Trophoblast cell (in vitro differentiated cells and primary cell): Measurements from ENCODE around the gene CUEDC1.

Experiments used
- DNase-seq, 2 donors: peaks; one replicate each; pipeline ENCODE4 v3.0.0-alpha.2; 2016
- H2AFZ ChIP-seq: 2 replicates; pipeline ENCODE4 v1.6.1; 2013; ENCODE audit warnings: low read length, moderate library complexity, mild to moderate bottlenecking; ENCODE audit not compliant: insufficient read depth, poor library complexity
- H2AK5ac ChIP-seq: 2 replicates; pipeline ENCODE4 v1.6.1; 2013; ENCODE audit warnings: mild to moderate bottlenecking, low read length
- H2BK120ac ChIP-seq: 2 replicates; pipeline ENCODE4 v1.6.1; 2013; ENCODE audit warnings: low read length, mild to moderate bottlenecking, moderate library complexity; ENCODE audit not compliant: insufficient read depth, poor library complexity
- H2BK12ac ChIP-seq: 2 replicates; pipeline ENCODE4 v1.6.1; 2013; ENCODE audit warnings: mild to moderate bottlenecking, low read length, moderate library complexity
- H2BK5ac ChIP-seq: 2 replicates; pipeline ENCODE4 v1.6.1; 2013; ENCODE audit warnings: low read length, low read depth, moderate library complexity, mild to moderate bottlenecking; ENCODE audit not compliant: poor library complexity
- H3K14ac ChIP-seq: 2 replicates; pipeline ENCODE4 v1.6.1; 2013; ENCODE audit warnings: mild to moderate bottlenecking, low read length
- H3K18ac ChIP-seq: 2 replicates; pipeline ENCODE4 v1.6.1; 2013; ENCODE audit warnings: mild to moderate bottlenecking, low read length
- H3K23ac ChIP-seq: 2 replicates; pipeline ENCODE4 v1.6.1; 2013; ENCODE audit warnings: low read length
- H3K27ac ChIP-seq: 2 replicates; pipeline ENCODE4 v1.5.1; 2013; ENCODE audit warnings: low read depth, mild to moderate bottlenecking, inconsistent platforms, low read length, moderate library complexity
- H3K27me3 ChIP-seq: 2 replicates; pipeline ENCODE4 v1.6.1; 2013; ENCODE audit warnings: inconsistent platforms, mild to moderate bottlenecking, low read length, moderate library complexity; ENCODE audit not compliant: insufficient read depth
- H3K36me3 ChIP-seq, 2 experiments: 1 replicate in 1 of 2; 2 replicates in 1 of 2; pipeline ENCODE4 v1.6.1; 2013; ENCODE audit warnings: low read length in 2 of 2, mild to moderate bottlenecking in 2 of 2, moderate library complexity in 1 of 2; ENCODE audit not compliant: insufficient read depth in 2 of 2, control insufficient read depth in 1 of 2
- H3K4ac ChIP-seq: 2 replicates; pipeline ENCODE4 v1.6.1; 2013; ENCODE audit warnings: low read depth, mild to moderate bottlenecking, low read length, moderate library complexity
- H3K4me1 ChIP-seq, 2 experiments: 1 replicate in 1 of 2; 2 replicates in 1 of 2; pipeline ENCODE4 v1.6.1; 2013; ENCODE audit warnings: low read length in 2 of 2, mild to moderate bottlenecking in 2 of 2, moderate library complexity in 1 of 2; ENCODE audit not compliant: insufficient read depth in 2 of 2, control insufficient read depth in 1 of 2
- H3K4me2 ChIP-seq: 2 replicates; pipeline ENCODE4 v1.6.1; 2013; ENCODE audit warnings: inconsistent platforms, mild to moderate bottlenecking, low read length, moderate library complexity
- H3K4me3 ChIP-seq: 2 replicates; pipeline ENCODE4 v1.5.1; 2013; ENCODE audit warnings: mild to moderate bottlenecking, low read depth, low read length, inconsistent platforms
- H3K79me1 ChIP-seq: one replicate; pipeline ENCODE4 v1.6.1; 2013; ENCODE audit warnings: low read length
- H3K79me2 ChIP-seq: 2 replicates; pipeline ENCODE4 v1.6.1; 2013; ENCODE audit warnings: low read length, mild to moderate bottlenecking; ENCODE audit not compliant: control insufficient read depth, insufficient read depth, poor library complexity
- H3K9ac ChIP-seq: 2 replicates; pipeline ENCODE4 v1.6.1; 2013; ENCODE audit warnings: mild to moderate bottlenecking, low read length
- H3K9me3 ChIP-seq: 2 replicates; pipeline ENCODE4 v1.6.1; 2013; ENCODE audit warnings: low read depth, mild to moderate bottlenecking, control low read depth, inconsistent platforms, low read length; ENCODE audit not compliant: insufficient read depth
- H4K12ac ChIP-seq: 2 replicates; pipeline ENCODE4 v1.6.1; 2013; ENCODE audit warnings: low read depth, mild to moderate bottlenecking, low read length, moderate library complexity
- H4K8ac ChIP-seq: 2 replicates; pipeline ENCODE4 v1.6.1; 2013; ENCODE audit warnings: low read depth, mild to moderate bottlenecking, low read length, moderate library complexity
- H4K91ac ChIP-seq: one replicate; pipeline ENCODE4 v1.6.1; 2013; ENCODE audit warnings: low read depth, mild to moderate bottlenecking, low read length, moderate library complexity
- WGBS: extraction: QIAGEN DNeasy Blood & Tissue Kit; methylation state at CpG from one replicate; pipeline ENCODE4 v1.1.7; 2013; ENCODE audit warnings: missing lambda C conversion rate; ENCODE audit not compliant: insufficient read length, insufficient coverage; ENCODE audit errors: extremely low coverage; 5-methylcytosine and 5-hydroxymethylcytosine counted together

CUEDC1 gene

DNA sequence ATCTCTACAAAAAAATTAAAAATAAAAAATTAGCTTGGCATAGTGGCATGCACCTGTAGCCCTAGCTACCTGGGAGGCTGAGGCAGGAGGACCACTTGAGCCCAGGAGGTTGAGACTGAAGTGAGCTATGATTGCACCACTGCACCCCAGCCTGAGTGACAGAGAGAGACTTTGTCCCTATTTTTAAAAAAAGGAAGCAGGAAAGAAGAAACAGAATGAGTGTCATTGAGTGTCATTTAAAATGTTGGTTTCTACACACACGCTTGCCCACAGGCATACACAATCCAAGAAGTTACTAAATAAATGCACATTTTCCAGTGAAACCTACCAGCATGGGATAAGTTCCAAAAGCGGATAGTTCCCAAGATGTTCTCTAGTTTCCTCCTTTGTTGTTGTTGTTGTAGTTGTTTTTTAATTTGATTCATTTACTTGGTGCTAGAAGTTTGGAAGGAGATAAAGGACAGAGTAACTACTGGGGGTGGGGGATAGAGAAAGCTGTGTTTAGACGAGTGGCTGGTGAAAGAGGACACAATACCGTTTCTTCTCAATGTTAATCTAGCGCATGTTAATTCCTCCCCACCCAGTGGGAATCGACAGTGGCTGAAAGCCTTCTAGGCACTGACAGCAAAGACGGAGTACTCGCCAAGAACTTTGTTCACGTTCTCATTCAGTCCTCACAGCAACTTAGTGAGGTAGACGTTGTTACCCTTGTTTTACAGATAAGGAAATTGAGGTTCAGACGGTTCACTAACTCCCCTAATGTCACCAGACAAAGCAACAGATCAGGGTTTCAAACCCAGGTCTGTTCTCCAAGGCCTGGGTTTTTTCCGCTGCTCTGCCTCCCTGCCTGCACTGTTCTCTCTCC lies 122.7 kb downstream of the CUEDC1 start:
- Histone ChIP-seq H3K14ac (no peak overlapping the region), H3K4me3 (no peak overlapping the region), H2AFZ (peak overlapping the region; percentile 12), H3K79me1 (peaks cover 4% of the 10 kb centered on the region), H3K9me3 (no peaks in the 10 kb centered on the region), H3K9ac (peak overlapping the region; percentile 35), H2BK120ac (no peak overlapping the region), H3K4ac (no peak overlapping the region), H3K23ac (no peak overlapping the region), H3K4me1 (peaks cover 2 to 4% of the 10 kb centered on the region in 2 experiments), H4K8ac (peak overlapping the region; percentile 32), H3K36me3 (no peaks in the 10 kb centered on the region), H4K12ac (no peak overlapping the region), H2BK5ac (no peak overlapping the region), H3K18ac (no peak overlapping the region), H2AK5ac (no peak overlapping the region), H4K91ac (no peak overlapping the region), H3K79me2 (no peaks in the 10 kb centered on the region), H2BK12ac (peak overlapping the region; percentile 15), H3K27me3 (no peaks in the 10 kb centered on the region), H3K27ac (peak overlapping the region; percentile 0), H3K4me2 (peak overlapping the region; percentile 79)
- WGBS = no CpG with 5 or more reads among the region's 12 CpGs
- DNase-seq = no peak

DNA sequence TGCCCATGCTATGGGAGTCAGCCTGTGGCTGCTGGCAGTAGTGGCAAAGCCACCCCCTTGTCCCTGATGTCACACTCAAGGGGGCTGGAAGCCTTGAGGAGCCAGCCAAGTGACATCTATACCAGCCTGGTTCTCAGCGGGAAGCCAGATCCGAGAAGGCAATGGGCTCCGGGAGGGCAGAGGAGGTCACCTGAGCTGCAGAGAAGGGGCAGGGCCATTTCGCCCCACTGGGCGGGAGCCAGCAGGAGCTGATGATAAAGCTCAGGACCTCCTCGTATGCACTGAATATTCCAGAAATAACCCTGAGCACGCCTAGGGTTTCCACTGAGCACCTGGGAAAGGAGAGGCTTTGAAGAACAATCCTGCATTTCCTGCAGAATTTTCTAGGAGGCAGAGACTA lies 124.3 kb downstream of the CUEDC1 start:
- no peaks in the 10 kb centered on the region for H3K9me3 ChIP-seq
- H3K4me2 ChIP-seq = no peak overlapping the region
- no peak overlapping the region for H4K91ac ChIP-seq
- peaks cover 4% of the 10 kb centered on the region for H3K79me1 ChIP-seq
- H3K27ac ChIP-seq = no peak overlapping the region
- no peak overlapping the region for H3K4ac ChIP-seq
- no peak overlapping the region for H4K8ac ChIP-seq
- no peak overlapping the region for H4K12ac ChIP-seq
- H3K4me3 ChIP-seq = no peak overlapping the region
- no peak overlapping the region for H2AFZ ChIP-seq
- H2AK5ac ChIP-seq = no peak overlapping the region
- H3K27me3 ChIP-seq = no peaks in the 10 kb centered on the region
- no peak overlapping the region for H3K18ac ChIP-seq
- no peak overlapping the region for H2BK12ac ChIP-seq
- H3K23ac ChIP-seq = no peak overlapping the region
- H2BK5ac ChIP-seq = no peak overlapping the region
- DNase-seq = no peak
- H3K36me3 ChIP-seq = no peaks in the 10 kb centered on the region
- no peak overlapping the region for H2BK120ac ChIP-seq
- no peak overlapping the region for H3K14ac ChIP-seq
- H3K79me2 ChIP-seq = no peaks in the 10 kb centered on the region
- no CpG with 5 or more reads among the region's 7 CpGs for WGBS
- H3K9ac ChIP-seq = no peak overlapping the region
- peaks cover 2 to 4% of the 10 kb centered on the region in 2 experiments for H3K4me1 ChIP-seq

DNA sequence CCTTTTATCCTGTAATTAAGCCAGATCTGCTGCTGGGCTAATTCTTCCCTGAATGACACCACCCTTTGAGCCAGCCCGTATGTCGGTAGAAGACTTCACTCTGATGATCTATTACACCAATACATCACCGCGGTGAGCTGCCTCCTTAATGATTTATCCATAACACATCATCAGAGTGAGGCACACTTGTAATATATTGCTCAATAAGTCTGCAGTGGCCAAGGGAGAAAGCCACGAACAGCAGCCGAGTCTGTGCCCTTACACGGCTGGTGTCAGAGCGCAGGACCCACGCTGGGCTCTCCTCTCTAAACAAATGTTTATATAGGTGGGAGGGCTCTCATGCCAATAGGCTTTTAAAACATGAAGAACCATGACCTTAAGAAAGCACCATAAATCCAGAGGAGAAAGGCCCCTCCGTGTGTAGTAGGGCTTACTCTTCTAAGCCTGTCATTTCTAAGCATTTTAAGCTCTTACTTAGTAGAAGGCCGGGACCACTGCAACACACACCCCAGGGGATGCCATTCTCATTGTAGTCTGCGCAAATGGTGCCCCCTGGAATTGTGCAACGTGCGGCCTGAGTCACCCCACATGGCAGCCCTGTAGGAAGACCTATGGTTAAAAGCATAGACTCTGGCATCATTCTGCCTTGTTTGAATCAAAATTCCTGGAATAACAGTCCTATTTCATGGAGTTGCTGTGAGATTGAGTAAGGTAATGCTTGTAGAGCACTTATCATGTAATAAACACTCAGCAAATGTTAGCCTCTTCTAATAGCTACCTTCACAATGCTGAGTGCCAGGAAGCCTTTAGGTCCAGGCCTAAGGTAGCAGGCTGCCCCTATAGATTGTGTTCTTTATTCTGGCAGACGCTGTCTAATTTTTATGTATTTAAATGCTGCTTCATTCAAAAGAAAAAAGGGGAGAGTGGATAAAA lies 131.5 kb downstream of the CUEDC1 start:
- Histone ChIP-seq H3K27me3 (no peaks in the 10 kb centered on the region), H4K91ac (no peak overlapping the region), H3K23ac (no peak overlapping the region), H3K36me3 (no peaks in the 10 kb centered on the region), H2AK5ac (no peak overlapping the region), H3K18ac (no peak overlapping the region), H3K9me3 (peaks cover 2% of the 10 kb centered on the region), H4K8ac (no peak overlapping the region), H2BK5ac (no peak overlapping the region), H3K27ac (no peak overlapping the region), H2BK12ac (no peak overlapping the region), H4K12ac (no peak overlapping the region), H3K4me2 (no peak overlapping the region), H3K14ac (no peak overlapping the region), H3K79me2 (no peaks in the 10 kb centered on the region), H2BK120ac (no peak overlapping the region), H3K4me3 (no peak overlapping the region), H3K4me1 (no peaks in the 10 kb centered on the region), H3K79me1 (no peaks in the 10 kb centered on the region), H2AFZ (no peak overlapping the region), H3K9ac (no peak overlapping the region), H3K4ac (no peak overlapping the region)
- no peak for DNase-seq
- whole genome bisulfite sequencing = no CpG with 5 or more reads among the region's 15 CpGs

DNA sequence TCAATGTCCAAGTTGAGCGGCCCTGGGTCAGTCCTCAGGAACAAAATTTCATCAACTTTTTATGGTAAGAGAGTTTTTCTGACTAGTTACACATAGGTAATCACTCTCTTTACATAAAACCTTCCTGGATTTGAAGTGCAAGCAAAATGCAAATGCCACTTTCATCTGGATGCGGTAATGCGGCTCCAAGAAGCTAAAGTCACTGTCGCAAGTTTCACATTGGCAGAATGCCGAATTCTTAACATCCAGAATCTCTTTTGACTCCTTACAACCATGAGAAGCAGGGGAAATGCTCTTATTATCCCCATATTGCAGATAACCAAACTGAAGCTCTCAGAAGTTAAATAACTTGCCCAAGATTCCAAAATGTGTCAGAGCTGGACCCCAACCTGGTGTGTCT lies 135.3 kb downstream of the CUEDC1 start:
- no peak overlapping the region for H2BK12ac ChIP-seq
- no peak overlapping the region for H3K4ac ChIP-seq
- no peak overlapping the region for H4K12ac ChIP-seq
- H3K23ac ChIP-seq = no peak overlapping the region
- H3K27ac ChIP-seq = no peak overlapping the region
- H3K4me1 ChIP-seq = no peaks in the 10 kb centered on the region
- H3K4me3 ChIP-seq = no peak overlapping the region
- no CpG with 5 or more reads among the region's 5 CpGs for WGBS
- no peak overlapping the region for H3K14ac ChIP-seq
- H3K27me3 ChIP-seq = no peaks in the 10 kb centered on the region
- no peak overlapping the region for H4K8ac ChIP-seq
- no peak overlapping the region for H2BK5ac ChIP-seq
- no peaks in the 10 kb centered on the region for H3K36me3 ChIP-seq
- H4K91ac ChIP-seq = no peak overlapping the region
- DNase-seq = no peak
- H3K18ac ChIP-seq = no peak overlapping the region
- no peak overlapping the region for H2AK5ac ChIP-seq
- no peaks in the 10 kb centered on the region for H3K79me1 ChIP-seq
- H3K4me2 ChIP-seq = no peak overlapping the region
- H3K9ac ChIP-seq = no peak overlapping the region
- no peaks in the 10 kb centered on the region for H3K79me2 ChIP-seq
- H2AFZ ChIP-seq = no peak overlapping the region
- no peak overlapping the region for H2BK120ac ChIP-seq
- H3K9me3 ChIP-seq = peaks cover 3% of the 10 kb centered on the region
